Nephron (organoid): ENCODE data around the gene ANKRD42.
A peak's percentile ranks its signal among the peaks of the same experiment; 100 is the strongest.

Experiments used
- H3K27ac Mint-ChIP-seq, 3 experiments: 2 replicates each; pipeline ENCODE4 v1.8.0; 2020; ENCODE audit warnings: mixed read lengths in 3 of 3, mild to moderate bottlenecking in 2 of 3, moderate library complexity in 1 of 3
- H3K27me3 Mint-ChIP-seq: 2 replicates; pipeline ENCODE4 v1.8.0; 2021; ENCODE audit warnings: low read depth, mild to moderate bottlenecking, moderate library complexity, mixed read lengths
- H3K36me3 Mint-ChIP-seq: 2 replicates; pipeline ENCODE4 v1.8.0; 2020; ENCODE audit warnings: low read depth, mixed read lengths
- H3K4me1 Mint-ChIP-seq: 2 replicates; pipeline ENCODE4 v1.8.0; 2020; ENCODE audit warnings: mixed read lengths
- H3K4me3 Mint-ChIP-seq, 3 experiments: 2 replicates each; pipeline ENCODE4 v1.8.0; 2020; ENCODE audit warnings: mild to moderate bottlenecking in 3 of 3, mixed read lengths in 3 of 3, moderate library complexity in 2 of 3
- H3K9me3 Mint-ChIP-seq: 2 replicates; pipeline ENCODE4 v1.8.0; 2020; ENCODE audit warnings: mixed read lengths
- TF ChIP-seq, protein P1 (sequence below), 3 experiments: fragments of 200-600 bp; sonication (generic); IDR thresholded peaks; one replicate each; pipeline ENCODE4 v1.5.0; 2021; ENCODE audit warnings: antibody characterized with exemption in 3 of 3; ENCODE audit not compliant: unreplicated experiment in 3 of 3

Gene ANKRD42

DNA sequence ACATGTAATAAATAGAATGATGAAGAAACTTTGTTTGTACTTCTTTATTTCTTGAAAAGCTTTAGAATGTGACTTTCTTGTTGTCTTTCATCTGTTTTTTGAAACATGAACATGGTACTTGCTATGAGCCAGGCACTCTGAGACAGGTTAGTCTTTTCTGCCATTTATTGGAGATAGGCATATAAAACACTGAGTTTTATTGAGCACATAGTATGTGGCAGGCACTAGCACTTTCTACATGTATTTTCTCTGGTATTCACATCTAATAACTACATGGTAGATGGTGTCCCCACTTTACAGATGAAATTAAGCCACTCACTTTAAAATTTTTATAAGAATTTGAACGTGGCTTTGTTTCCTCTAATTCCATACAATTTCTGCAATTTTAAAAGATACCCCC lies 7.7 kb upstream of the ANKRD42 start:
- Mint-ChIP-seq H3K9me3 (no peaks in the 10 kb centered on the region), H3K27me3 (no peaks in the 10 kb centered on the region), H3K4me1 (no peaks in the 10 kb centered on the region), H3K36me3 (peaks cover 60% of the 10 kb centered on the region), H3K4me3 (no peak overlapping the region), H3K27ac (no peak overlapping the region)
- TF ChIP-seq, protein P1, sequence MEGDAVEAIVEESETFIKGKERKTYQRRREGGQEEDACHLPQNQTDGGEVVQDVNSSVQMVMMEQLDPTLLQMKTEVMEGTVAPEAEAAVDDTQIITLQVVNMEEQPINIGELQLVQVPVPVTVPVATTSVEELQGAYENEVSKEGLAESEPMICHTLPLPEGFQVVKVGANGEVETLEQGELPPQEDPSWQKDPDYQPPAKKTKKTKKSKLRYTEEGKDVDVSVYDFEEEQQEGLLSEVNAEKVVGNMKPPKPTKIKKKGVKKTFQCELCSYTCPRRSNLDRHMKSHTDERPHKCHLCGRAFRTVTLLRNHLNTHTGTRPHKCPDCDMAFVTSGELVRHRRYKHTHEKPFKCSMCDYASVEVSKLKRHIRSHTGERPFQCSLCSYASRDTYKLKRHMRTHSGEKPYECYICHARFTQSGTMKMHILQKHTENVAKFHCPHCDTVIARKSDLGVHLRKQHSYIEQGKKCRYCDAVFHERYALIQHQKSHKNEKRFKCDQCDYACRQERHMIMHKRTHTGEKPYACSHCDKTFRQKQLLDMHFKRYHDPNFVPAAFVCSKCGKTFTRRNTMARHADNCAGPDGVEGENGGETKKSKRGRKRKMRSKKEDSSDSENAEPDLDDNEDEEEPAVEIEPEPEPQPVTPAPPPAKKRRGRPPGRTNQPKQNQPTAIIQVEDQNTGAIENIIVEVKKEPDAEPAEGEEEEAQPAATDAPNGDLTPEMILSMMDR (IDR thresholded peaks at IDR 0.05; ENCODE audit: unreplicated experiment in 3 of 3), result no peak

DNA sequence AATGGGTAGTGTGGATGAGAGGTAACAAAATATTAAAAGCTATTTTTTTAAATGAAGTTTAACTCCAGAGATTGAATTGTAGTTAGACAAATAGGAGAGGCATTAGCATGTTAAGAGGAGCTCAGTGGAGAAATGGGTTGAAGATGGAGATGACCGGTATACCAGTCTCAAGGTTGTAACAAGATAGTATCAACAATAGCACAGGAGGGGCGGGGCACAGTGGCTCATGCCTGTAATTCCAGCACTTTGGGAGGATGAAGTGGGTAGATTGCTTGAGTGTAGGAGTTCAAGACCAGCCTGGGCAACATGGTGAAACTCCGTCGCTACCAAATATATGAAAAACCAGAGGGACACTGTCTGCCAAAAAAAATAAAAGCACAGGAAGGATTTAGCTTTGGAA lies 6.0 kb upstream of the ANKRD42 start:
- TF ChIP-seq, protein P1 (IDR thresholded peaks at IDR 0.05; ENCODE audit: unreplicated experiment in 3 of 3), result no peak
- no peaks in the 10 kb centered on the region for H3K9me3 Mint-ChIP-seq
- H3K27me3 Mint-ChIP-seq, result no peaks in the 10 kb centered on the region
- H3K27ac Mint-ChIP-seq, result no peak overlapping the region
- peaks cover 3% of the 10 kb centered on the region for H3K4me1 Mint-ChIP-seq
- H3K36me3 Mint-ChIP-seq, result peaks cover 60% of the 10 kb centered on the region
- no peak overlapping the region for H3K4me3 Mint-ChIP-seq

DNA sequence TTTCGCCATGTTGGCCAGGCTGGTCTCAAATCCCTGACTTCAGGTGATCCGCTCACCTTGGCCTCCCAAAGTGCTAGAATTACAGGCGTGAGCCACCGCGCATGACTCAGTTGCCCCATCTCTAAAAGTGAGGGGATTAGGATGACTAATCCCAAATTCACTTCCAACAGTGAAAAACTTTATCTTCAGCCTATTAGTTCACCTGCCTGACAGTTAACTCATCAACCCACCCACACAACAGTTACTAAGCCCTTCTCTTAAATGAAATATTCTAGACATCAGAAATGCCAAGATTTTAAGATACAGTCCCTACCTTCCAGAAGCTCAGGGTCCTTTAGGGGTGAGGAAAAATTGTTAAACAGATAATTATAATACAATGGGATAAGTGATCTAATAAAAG lies 2.0 kb upstream of the ANKRD42 start:
- Mint-ChIP-seq H3K9me3 (no peaks in the 10 kb centered on the region), H3K4me1 (peaks cover 39% of the 10 kb centered on the region), H3K27me3 (no peaks in the 10 kb centered on the region), H3K4me3 (peak overlapping the region; percentile 58 to 72 (median 64)), H3K36me3 (peaks cover 37% of the 10 kb centered on the region), H3K27ac (no peak overlapping the region)
- TF ChIP-seq, protein P1 (IDR thresholded peaks at IDR 0.05; ENCODE audit: unreplicated experiment in 3 of 3), result no peak

DNA sequence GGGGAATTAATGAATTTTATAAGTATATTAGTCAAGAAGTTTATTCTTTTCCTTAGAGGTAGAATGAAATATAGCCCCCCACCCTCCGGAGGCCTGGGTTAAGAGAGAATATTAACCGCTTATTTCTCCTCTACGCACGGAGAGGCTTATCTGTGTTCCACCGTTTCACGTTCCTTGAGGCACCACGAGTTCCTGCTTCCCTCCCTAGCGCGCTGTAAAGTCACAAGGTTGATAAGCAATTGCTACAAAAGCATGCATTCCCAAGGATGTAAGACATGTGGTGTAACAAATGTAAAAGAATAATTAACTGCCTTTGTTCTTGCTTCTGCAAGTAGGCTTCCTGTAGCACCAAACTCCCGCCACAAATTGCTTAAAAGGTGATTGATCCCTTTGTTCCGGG lies 1.5 kb upstream of the ANKRD42 start:
- peak overlapping the region; percentile 92 to 98 (median 97) for H3K4me3 Mint-ChIP-seq
- H3K27ac Mint-ChIP-seq, result no peak overlapping the region
- H3K9me3 Mint-ChIP-seq, result no peaks in the 10 kb centered on the region
- H3K36me3 Mint-ChIP-seq, result peaks cover 34% of the 10 kb centered on the region
- H3K27me3 Mint-ChIP-seq, result no peaks in the 10 kb centered on the region
- peaks cover 44% of the 10 kb centered on the region for H3K4me1 Mint-ChIP-seq
- TF ChIP-seq, protein P1 (IDR thresholded peaks at IDR 0.05; ENCODE audit: unreplicated experiment in 3 of 3), result no peak

DNA sequence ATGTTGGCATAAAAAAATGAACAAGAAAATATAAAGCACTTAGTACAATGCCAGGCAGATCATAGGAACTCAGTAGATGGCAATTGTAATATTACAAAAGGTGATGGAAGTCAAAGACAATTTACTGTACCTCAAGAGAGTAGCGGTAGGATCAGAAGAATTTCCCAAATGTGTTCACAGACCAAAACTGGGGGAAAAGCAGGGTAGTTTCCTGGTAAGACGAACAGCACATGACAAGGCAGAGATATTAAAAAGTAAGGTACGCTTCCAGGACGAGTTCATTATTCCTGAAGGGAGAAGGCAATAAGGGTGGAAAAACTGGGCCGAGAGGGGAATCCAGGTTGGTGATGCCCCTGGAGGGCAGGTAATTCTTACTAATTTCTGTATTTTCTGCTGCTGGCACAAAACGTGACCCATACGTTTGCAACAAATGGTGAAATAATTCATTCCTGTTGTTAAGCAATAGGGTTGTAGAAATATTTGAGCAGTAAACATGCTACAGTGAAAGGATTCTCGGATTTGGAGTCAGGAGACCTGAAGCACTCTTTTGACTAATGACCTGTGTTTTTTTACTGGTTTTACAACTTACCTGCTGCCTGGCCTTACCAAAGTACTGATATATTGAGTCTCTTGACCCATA lies 786 bp upstream of the ANKRD42 start:
- H3K9me3 Mint-ChIP-seq, result no peaks in the 10 kb centered on the region
- peak overlapping the region; percentile 66 to 94 (median 89) for H3K27ac Mint-ChIP-seq

More for the DNA sequence above, 786 bp upstream of the ANKRD42 start:
- no peaks in the 10 kb centered on the region for H3K27me3 Mint-ChIP-seq
- H3K36me3 Mint-ChIP-seq, result peaks cover 27% of the 10 kb centered on the region
- peaks cover 47% of the 10 kb centered on the region for H3K4me1 Mint-ChIP-seq
- TF ChIP-seq, protein P1 (IDR thresholded peaks at IDR 0.05; ENCODE audit: unreplicated experiment in 3 of 3), result no peak
- H3K4me3 Mint-ChIP-seq, result peak overlapping the region; percentile 92 to 98 (median 97)
